ENCODE measurements around the gene CPLX4. TPM values are rescaled to one million over a fixed set of nuclear protein-coding genes. Genes with fewer than 3 reads are reported as not detected.

The CPLX4 gene
- total and polyA plus RNA-seq, 2 of the 8 experiments (the other 6 are each of a cell fraction or from before 2014, with no cell fraction given) = not detected

- no peak overlapping the region for H3K27ac ChIP-seq (ENCODE audit: low read depth, low read length)
- no peaks in the 10 kb centered on the region for H3K79me1 ChIP-seq (ENCODE audit: low read depth, low read length)
- H3K4ac ChIP-seq (replicated peaks; ENCODE audit: insufficient read length, low read depth, low read length) = no peak overlapping the region
- no peak overlapping the region for H2BK120ac ChIP-seq (replicated peaks; ENCODE audit: low read depth, low read length)
- peaks cover 10% of the 10 kb centered on the region; the same call in 1 of the 2 replicates for H3K23me2 ChIP-seq (ENCODE audit: low read depth, low read length)
- H3K79me2 ChIP-seq (ENCODE audit: control insufficient read depth in 1 of 2, insufficient read depth in 2 of 2, low read length in 2 of 2) = no peaks in the 10 kb centered on the region
- H2BK20ac ChIP-seq (ENCODE audit: low read length) = no peak overlapping the region
- no peaks in the 10 kb centered on the region; a peak in 1 of 8 replicates for H3K36me3 ChIP-seq (ENCODE audit: control insufficient read depth in 2 of 4, insufficient read depth in 4 of 4, low read length in 3 of 4)
- no peak overlapping the region for H3K14ac ChIP-seq (ENCODE audit: insufficient read length)
- peaks cover 64 to 80% (median 77%) of the 10 kb centered on the region in 4 experiments for H3K27me3 ChIP-seq (replicated peaks in 1 of 4; ENCODE audit: control insufficient read depth in 3 of 4, extremely low read depth in 1 of 4, insufficient read depth in 3 of 4, low read length in 3 of 4)
- H3K18ac ChIP-seq (ENCODE audit: extremely low read depth, low read length) = no peak overlapping the region
- no peak overlapping the region for H4K5ac ChIP-seq (ENCODE audit: insufficient read length, low read depth, low read length)
- DNase-seq (ENCODE audit: low read depth in 1 of 2, low spot score in 2 of 2) (peak in 1 of 2 experiments; percentile 91), FAIRE-seq (no peak)
- ChIA-PET POLR2A (ENCODE audit: partially characterized antibody) (interaction anchor here (0.9 to 2.3 kb wide), 3 partner anchors 10 to 61 kb away, joined by 3 to 11 read pairs (median 3); no protein-coding TSS in a partner anchor), CTCF (ENCODE audit: partially characterized antibody) (interaction anchor here (1.1 to 15.5 kb wide), 7 partner anchors 9 to 137 kb away, joined by 3 to 129 read pairs (median 25); partner anchors contain the start of genes GRP and RAX)
- no peak overlapping the region for H2BK12ac ChIP-seq (ENCODE audit: low read depth, low read length)
- no peak overlapping the region for H3K9ac ChIP-seq (replicated peaks in 1 of 4; ENCODE audit: extremely low read depth in 1 of 4, low read depth in 3 of 4, low read length in 3 of 4)
- H4K20me1 ChIP-seq (replicated peaks in 1 of 2; ENCODE audit: control insufficient read depth in 1 of 2, insufficient read depth in 2 of 2, low read length in 2 of 2) = peaks cover 3 to 16% of the 10 kb centered on the region in 2 experiments
- H2AFZ ChIP-seq (ENCODE audit: low read length) = no peak overlapping the region
- no peak overlapping the region for H2AK5ac ChIP-seq (ENCODE audit: low read depth, low read length)
- no peak overlapping the region for H3K23ac ChIP-seq (ENCODE audit: insufficient read length)
- H4K8ac ChIP-seq (ENCODE audit: extremely low read depth, insufficient read depth, low read length) = no peak overlapping the region
- no peaks in the 10 kb centered on the region for H3K9me3 ChIP-seq (ENCODE audit: insufficient read depth in 2 of 2, low read depth in 1 of 2, low read length in 1 of 2)
- H2BK15ac ChIP-seq (ENCODE audit: low read length) = no peak overlapping the region
- H3K56ac ChIP-seq (replicated peaks; ENCODE audit: insufficient read length, low read depth, low read length) = no peak overlapping the region
- H4K91ac ChIP-seq (replicated peaks; ENCODE audit: insufficient read length, low read length) = no peak overlapping the region
- peak overlapping the region; percentile 77 to 88 for H3K4me2 ChIP-seq (ENCODE audit: insufficient read depth in 1 of 2, low read depth in 2 of 2, low read length in 2 of 2)
- peaks cover 0 to 35% (median 23%) of the 10 kb centered on the region in 4 experiments; a peak in 6 of 7 replicates for H3K4me1 ChIP-seq (replicated peaks in 1 of 4; ENCODE audit: control insufficient read depth in 3 of 4, insufficient read depth in 4 of 4, low read length in 3 of 4)
- 3% methylated on average over 20 of the region's 38 CpGs; no CpG with 5 or more reads in 1 of the 2 experiments for WGBS, 2 experiments (ENCODE audit: extremely low coverage in 1 of 2, insufficient coverage in 1 of 2, insufficient read length in 1 of 2, insufficient replicate concordance in 2 of 2, low coverage in 1 of 2, low lambda C conversion rate in 2 of 2, missing lambda C conversion rate in 1 of 2)
- peak overlapping the region; percentile 29 to 60 (median 51); a peak in 7 of 8 replicates for H3K4me3 ChIP-seq (ENCODE audit: extremely low read depth in 1 of 4, insufficient read depth in 2 of 4, low read depth in 3 of 4, low read length in 4 of 4)
- no peak overlapping the region for H2BK5ac ChIP-seq (ENCODE audit: low read depth, low read length)
- TF ChIP-seq SUZ12 (IDR thresholded peaks at IDR 0.05; ENCODE audit: low read length) (peak; percentile 17; the same call in 1 of the 2 replicates), RBBP5 (IDR thresholded peaks at IDR 0.05; ENCODE audit: borderline replicate concordance, low read depth, low read length) (0 out of 2 replicates have a peak, but pooled peaks have one; percentile 47), TAF7 (optimal IDR thresholded peaks at IDR 0.05; ENCODE audit: borderline replicate concordance, low read depth, low read length) (no peak), E2F6 (IDR thresholded peaks at IDR 0.05) (0 out of 2 replicates have a peak, but pooled peaks have one; percentile 11), CEBPB (IDR thresholded peaks at IDR 0.05; ENCODE audit: low read depth, low read length) (peak; percentile 73), TBP (IDR thresholded peaks at IDR 0.05; ENCODE audit: low read depth, low read length) (peak; percentile 34; the same call in 1 of the 2 replicates), KDM4A (IDR thresholded peaks at IDR 0.05; ENCODE audit: low read depth, low read length, severe bottlenecking) (peak; percentile 81), RNF2 (IDR thresholded peaks at IDR 0.05; ENCODE audit: borderline replicate concordance, low read depth, low read length, missing control alignments, poor library complexity, severe bottlenecking) (peak; percentile 47)
Observed at GRCh38 chr18:59265246-59265973, 53.0 kb downstream of the CPLX4 start.

All from H1 (cell line).